SK-N-SH treated with all-trans-retinoic acid at 6 μM for 48 hours (cell line): ENCODE results near the gene HERC2.

Experiments used
- CSRNP3 ChIP-seq: fragments of 250-450 bp; sonication (Bioruptor Pico); IDR thresholded peaks from 2 replicates; pipeline ENCODE4 v1.5.1; 2021; ENCODE audit warnings: mild to moderate bottlenecking, moderate library complexity
- ESRRG ChIP-seq: fragments of 250-450 bp; sonication (Bioruptor Pico); IDR thresholded peaks from 2 replicates; pipeline ENCODE4 v1.6.1; 2021; ENCODE audit warnings: mild to moderate bottlenecking
- GLIS3 ChIP-seq: fragments of 250-450 bp; sonication (Bioruptor Pico); IDR thresholded peaks from 2 replicates; pipeline ENCODE4 v1.5.0; 2020; ENCODE audit warnings: mild to moderate bottlenecking, moderate library complexity
- ISL1 ChIP-seq: fragments of 250-450 bp; sonication (Bioruptor Pico); IDR thresholded peaks from 2 replicates; pipeline ENCODE4 v2.1.2; 2022; ENCODE audit warnings: mild to moderate bottlenecking, moderate library complexity
- POU6F1 ChIP-seq: fragments of 250-450 bp; sonication (Bioruptor Pico); IDR thresholded peaks from 2 replicates; pipeline ENCODE4 v1.8.0; 2021; ENCODE audit warnings: low read depth, mild to moderate bottlenecking, moderate library complexity, borderline replicate concordance
- TSHZ2 ChIP-seq: fragments of 250-450 bp; sonication (Bioruptor Pico); IDR thresholded peaks from 2 replicates; pipeline ENCODE4 v1.5.0; 2020; ENCODE audit warnings: mild to moderate bottlenecking, moderate library complexity
- ZNF70 ChIP-seq: fragments of 450-650 bp; formaldehyde crosslinking; IDR thresholded peaks from 2 replicates; pipeline ENCODE4 v1.5.0; 2020; ENCODE audit warnings: mild to moderate bottlenecking, moderate library complexity

GRCh38 chr15:28078191-28078719, 243.7 kb downstream of the HERC2 start:
- TF ChIP-seq GLIS3 (CRISPR knock-in tag) = no peak
- no peak for TF ChIP-seq ESRRG
- TF ChIP-seq POU6F1 (CRISPR knock-in tag) = no peak
- no peak for TF ChIP-seq TSHZ2 (CRISPR knock-in tag)
- no peak for TF ChIP-seq ZNF70 (CRISPR knock-in tag)
- no peak for TF ChIP-seq ISL1
- TF ChIP-seq CSRNP3 (CRISPR knock-in tag) = no peak
